Measurements from ENCODE around the gene PLP1. TPM values are rescaled to one million over a fixed set of nuclear protein-coding genes. Genes with fewer than 3 reads are reported as not detected.

The PLP1 gene
- total and polyA plus RNA-seq, 2 donors (not counting 3 experiments of a cell fraction or from before 2014, with no cell fraction given), result not detected

DNA sequence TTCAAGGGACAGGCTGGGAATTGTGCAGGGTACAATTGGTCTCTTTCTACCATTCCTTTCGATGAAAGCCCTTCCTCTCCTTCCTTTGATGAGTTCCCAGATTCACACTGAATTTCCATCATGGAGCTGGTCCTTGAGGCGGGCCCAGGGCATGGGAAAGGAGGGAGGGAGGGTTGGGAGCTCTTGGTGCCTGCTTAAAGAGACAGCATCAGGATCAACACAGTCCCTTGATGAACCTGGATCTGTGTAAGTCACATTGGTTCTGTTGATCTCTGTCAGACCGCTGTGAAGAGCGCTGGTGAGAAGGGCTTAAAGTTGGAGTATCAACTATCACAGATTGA, 4.4 kb downstream of the PLP1 start:
- Histone ChIP-seq H3K9ac (replicated peaks; ENCODE audit: extremely low read depth, insufficient read depth, low read length) (no peak overlapping the region), H3K4me2 (ENCODE audit: insufficient read depth, low read length) (no peak overlapping the region), H4K20me1 (replicated peaks; ENCODE audit: control insufficient read depth, extremely low read depth, insufficient read depth, low read length) (no peaks in the 10 kb centered on the region), H2AFZ (ENCODE audit: low read depth, low read length) (no peak overlapping the region), H3K9me1 (replicated peaks; ENCODE audit: control insufficient read depth, extremely low read depth, insufficient read depth, low read length) (no peaks in the 10 kb centered on the region), H3K27ac (ENCODE audit: insufficient read depth, low read depth, low read length) (no peak overlapping the region), H3K36me3 (ENCODE audit: control insufficient read depth in 2 of 2, extremely low read depth in 1 of 2, insufficient read depth in 2 of 2, low read length in 2 of 2) (no peaks in the 10 kb centered on the region), H3K4me3 (replicated peaks in 1 of 3; ENCODE audit: insufficient read depth in 1 of 3, low read depth in 1 of 3, low read length in 3 of 3) (no peak overlapping the region), H3K79me2 (ENCODE audit: control insufficient read depth, insufficient read depth, low read length) (no peaks in the 10 kb centered on the region), H3K27me3 (ENCODE audit: control insufficient read depth in 2 of 2, insufficient read depth in 2 of 2, low read length in 2 of 2) (peaks cover 0 to 2% of the 10 kb centered on the region in 2 experiments), H3K4me1 (ENCODE audit: control insufficient read depth, extremely low read depth, insufficient read depth, low read length) (no peaks in the 10 kb centered on the region), H3K9me3 (replicated peaks; ENCODE audit: control insufficient read depth, insufficient read depth, low read length) (no peaks in the 10 kb centered on the region)
- CTCF ChIA-PET, result no interaction called here
- intact Hi-C loops (cut with micrococcal nuclease) (no loop called here), dilution Hi-C loops (cut with MboI; ENCODE audit: extremely low pct_ligation_motif_present, low sequenced_read_pairs) (no loop called here)
- TF ChIP-seq EZH2 (IDR thresholded peaks at IDR 0.05; ENCODE audit: borderline replicate concordance, low read depth, low read length, severe bottlenecking) (no peak), FOS (IDR thresholded peaks at IDR 0.05; ENCODE audit: borderline replicate concordance, insufficient read depth, low read length) (no peak), POLR2AphosphoS5 (IDR thresholded peaks at IDR 0.05; ENCODE audit: insufficient read depth, low read depth, low read length) (no peak), MYC (IDR thresholded peaks at IDR 0.05; ENCODE audit: low read depth, low read length) (no peak), POLR2A (IDR thresholded peaks at IDR 0.05; ENCODE audit: low read depth, low read length) (no peak), JUN (IDR thresholded peaks at IDR 0.05; ENCODE audit: borderline replicate concordance, insufficient read depth, insufficient read length, low read depth) (no peak)
- TF ChIP-seq, protein P1, sequence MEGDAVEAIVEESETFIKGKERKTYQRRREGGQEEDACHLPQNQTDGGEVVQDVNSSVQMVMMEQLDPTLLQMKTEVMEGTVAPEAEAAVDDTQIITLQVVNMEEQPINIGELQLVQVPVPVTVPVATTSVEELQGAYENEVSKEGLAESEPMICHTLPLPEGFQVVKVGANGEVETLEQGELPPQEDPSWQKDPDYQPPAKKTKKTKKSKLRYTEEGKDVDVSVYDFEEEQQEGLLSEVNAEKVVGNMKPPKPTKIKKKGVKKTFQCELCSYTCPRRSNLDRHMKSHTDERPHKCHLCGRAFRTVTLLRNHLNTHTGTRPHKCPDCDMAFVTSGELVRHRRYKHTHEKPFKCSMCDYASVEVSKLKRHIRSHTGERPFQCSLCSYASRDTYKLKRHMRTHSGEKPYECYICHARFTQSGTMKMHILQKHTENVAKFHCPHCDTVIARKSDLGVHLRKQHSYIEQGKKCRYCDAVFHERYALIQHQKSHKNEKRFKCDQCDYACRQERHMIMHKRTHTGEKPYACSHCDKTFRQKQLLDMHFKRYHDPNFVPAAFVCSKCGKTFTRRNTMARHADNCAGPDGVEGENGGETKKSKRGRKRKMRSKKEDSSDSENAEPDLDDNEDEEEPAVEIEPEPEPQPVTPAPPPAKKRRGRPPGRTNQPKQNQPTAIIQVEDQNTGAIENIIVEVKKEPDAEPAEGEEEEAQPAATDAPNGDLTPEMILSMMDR (IDR thresholded peaks at IDR 0.05; ENCODE audit: extremely low read depth in 1 of 2, insufficient read depth in 1 of 2, low read depth in 1 of 2, low read length in 2 of 2), result no peak
- no peak for FAIRE-seq
- no peak for DNase-seq (ENCODE audit: low read depth, low spot score)
- no TSS peak for BruUV-seq (replicated peaks)
- POLR2A ChIA-PET, result no interaction called here

DNA sequence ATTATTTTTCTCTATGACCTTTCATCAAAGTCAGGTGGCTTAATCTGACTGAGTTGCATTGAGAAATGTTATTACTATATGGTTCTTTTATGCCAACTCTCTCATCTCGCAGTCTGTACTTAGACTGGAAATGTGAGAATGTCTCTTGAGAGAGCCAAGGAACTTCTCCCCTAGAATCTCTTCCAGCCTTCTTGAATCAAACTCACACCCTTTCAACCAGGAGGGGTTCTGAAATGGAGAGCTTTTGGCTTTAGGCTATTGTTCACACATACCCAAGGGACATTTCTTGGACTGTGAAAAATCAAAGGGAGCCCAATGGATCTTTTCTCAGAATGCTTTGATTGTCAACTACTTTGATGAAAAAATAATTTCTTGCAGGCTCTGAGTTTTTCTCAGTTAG, 5.1 kb downstream of the PLP1 start:
- H3K4me1 ChIP-seq (ENCODE audit: control insufficient read depth, extremely low read depth, insufficient read depth, low read length), result no peaks in the 10 kb centered on the region
- dilution Hi-C loops (cut with MboI; ENCODE audit: extremely low pct_ligation_motif_present, low sequenced_read_pairs) (no loop called here), intact Hi-C loops (cut with micrococcal nuclease) (no loop called here)
- POLR2A ChIA-PET, result no interaction called here
- BruUV-seq (replicated peaks), result no TSS peak
- H3K27ac ChIP-seq (ENCODE audit: insufficient read depth, low read depth, low read length), result no peak overlapping the region
- no peak overlapping the region for H3K4me3 ChIP-seq (replicated peaks in 1 of 3; ENCODE audit: insufficient read depth in 1 of 3, low read depth in 1 of 3, low read length in 3 of 3)
- FAIRE-seq (no peak), DNase-seq (ENCODE audit: low read depth, low spot score) (no peak)
- H3K9me3 ChIP-seq (replicated peaks; ENCODE audit: control insufficient read depth, insufficient read depth, low read length), result no peaks in the 10 kb centered on the region
- H2AFZ ChIP-seq (ENCODE audit: low read depth, low read length), result no peak overlapping the region
- H3K27me3 ChIP-seq (ENCODE audit: control insufficient read depth in 2 of 2, insufficient read depth in 2 of 2, low read length in 2 of 2), result peaks cover 0 to 2% of the 10 kb centered on the region in 2 experiments
- H3K4me2 ChIP-seq (ENCODE audit: insufficient read depth, low read length), result no peak overlapping the region
- H3K9me1 ChIP-seq (replicated peaks; ENCODE audit: control insufficient read depth, extremely low read depth, insufficient read depth, low read length), result no peaks in the 10 kb centered on the region
- TF ChIP-seq, protein P2, sequence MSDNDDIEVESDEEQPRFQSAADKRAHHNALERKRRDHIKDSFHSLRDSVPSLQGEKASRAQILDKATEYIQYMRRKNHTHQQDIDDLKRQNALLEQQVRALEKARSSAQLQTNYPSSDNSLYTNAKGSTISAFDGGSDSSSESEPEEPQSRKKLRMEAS (IDR thresholded peaks at IDR 0.05; ENCODE audit: insufficient read depth, insufficient read length), result no peak
- no peak for TF ChIP-seq GATA2 (IDR thresholded peaks at IDR 0.05; ENCODE audit: insufficient read depth, insufficient read length, low read depth, low read length)
- TF ChIP-seq POLR2A (IDR thresholded peaks at IDR 0.05; ENCODE audit: low read depth, low read length), result no peak
- TF ChIP-seq POLR2AphosphoS5 (IDR thresholded peaks at IDR 0.05; ENCODE audit: insufficient read depth, low read depth, low read length), result no peak
- TF ChIP-seq JUN (IDR thresholded peaks at IDR 0.05; ENCODE audit: borderline replicate concordance, insufficient read depth, insufficient read length, low read depth), result no peak
- TF ChIP-seq MYC (IDR thresholded peaks at IDR 0.05; ENCODE audit: low read depth, low read length), result no peak
- TF ChIP-seq, protein P1 (IDR thresholded peaks at IDR 0.05; ENCODE audit: extremely low read depth in 1 of 2, insufficient read depth in 1 of 2, low read depth in 1 of 2, low read length in 2 of 2), result no peak
- no peak for TF ChIP-seq EZH2 (IDR thresholded peaks at IDR 0.05; ENCODE audit: borderline replicate concordance, low read depth, low read length, severe bottlenecking)
- TF ChIP-seq FOS (IDR thresholded peaks at IDR 0.05; ENCODE audit: borderline replicate concordance, insufficient read depth, low read length), result no peak
- H4K20me1 ChIP-seq (replicated peaks; ENCODE audit: control insufficient read depth, extremely low read depth, insufficient read depth, low read length), result no peaks in the 10 kb centered on the region
- H3K9ac ChIP-seq (replicated peaks; ENCODE audit: extremely low read depth, insufficient read depth, low read length), result no peak overlapping the region
- CTCF ChIA-PET, result no interaction called here
- H3K79me2 ChIP-seq (ENCODE audit: control insufficient read depth, insufficient read depth, low read length), result no peaks in the 10 kb centered on the region
- H3K36me3 ChIP-seq (ENCODE audit: control insufficient read depth in 2 of 2, extremely low read depth in 1 of 2, insufficient read depth in 2 of 2, low read length in 2 of 2), result no peaks in the 10 kb centered on the region

All from endothelial cell of umbilical vein (primary cell).